A549 treated with AZD9567 at 1 μM for 4 hours (cell line): Measurements from ENCODE around the gene ZNF831. TPM values are rescaled to one million over a fixed set of nuclear protein-coding genes. Genes with fewer than 3 reads are reported as not detected.

ENCODE experiments used
- total RNA-seq: library from RNA; stranded (reverse); fragments of 200-300 nt; extraction: Qiagen RNA extraction; gene quantifications from 5 replicates; pipeline ENCODE4 v1.2.3, GENCODE V29; 2022; ENCODE audit not compliant: insufficient read depth

Gene ZNF831
- not detected in 5 replicates for total RNA-seq

GRCh38 chr20:59163631-59164530, at the start of gene ZNF831:
Gene ZNF831 (plus strand): TSS chr20:59163821. CDS start chr20:59191020, 27,199 bp downstream.

GRCh38 chr20:59300333-59301081, 136.9 kb downstream of the ZNF831 start, which contains the start of gene EDN3:
Gene EDN3 (plus strand): TSS chr20:59300611. CDS start chr20:59300813, 202 bp downstream.

Other genes starting within 250 kb of the ZNF831 start
- 42.6 to 72.7 TPM (median 43.6 TPM) in 5 replicates for gene NELFCD, start 182.6 kb upstream of the ZNF831 start, total RNA-seq
- gene CTSZ, start 156.6 kb upstream of the ZNF831 start, total RNA-seq: 177 to 186 TPM (median 181 TPM) in 5 replicates
- 0.02 to 0.04 TPM (median 0.02 TPM) in 3 of 5 replicates, not detected in the others for gene TUBB1, start 144.4 kb upstream of the ZNF831 start, total RNA-seq
- 97.1 to 148 TPM (median 102 TPM) in 5 replicates for gene ATP5F1E, start 131.5 kb upstream of the ZNF831 start, total RNA-seq
- gene PRELID3B, start 121.0 kb upstream of the ZNF831 start, total RNA-seq: 48.0 to 90.2 TPM (median 56.1 TPM) in 5 replicates
- 0.96 to 1.9 TPM (median 1.2 TPM) in 5 replicates for gene EDN3, start 136.8 kb downstream of the ZNF831 start, total RNA-seq